Measurements from ENCODE around the gene KLHDC1. TPM values are rescaled to one million over a fixed set of nuclear protein-coding genes. Genes with fewer than 3 reads are reported as not detected.

The KLHDC1 gene, protein sequence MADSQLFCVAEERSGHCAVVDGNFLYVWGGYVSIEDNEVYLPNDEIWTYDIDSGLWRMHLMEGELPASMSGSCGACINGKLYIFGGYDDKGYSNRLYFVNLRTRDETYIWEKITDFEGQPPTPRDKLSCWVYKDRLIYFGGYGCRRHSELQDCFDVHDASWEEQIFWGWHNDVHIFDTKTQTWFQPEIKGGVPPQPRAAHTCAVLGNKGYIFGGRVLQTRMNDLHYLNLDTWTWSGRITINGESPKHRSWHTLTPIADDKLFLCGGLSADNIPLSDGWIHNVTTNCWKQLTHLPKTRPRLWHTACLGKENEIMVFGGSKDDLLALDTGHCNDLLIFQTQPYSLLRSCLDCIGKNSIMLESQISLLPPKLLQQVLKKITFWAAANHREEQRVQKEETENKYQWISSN
- total RNA-seq (11.7 and 13.7 TPM in 2 replicates), polyA plus RNA-seq (2.8 and 3.0 TPM in 2 replicates), polyA minus RNA-seq (3.9 and 5.4 TPM in 2 replicates)
- 9.2 TPM for total RNA-seq (2013)

DNA sequence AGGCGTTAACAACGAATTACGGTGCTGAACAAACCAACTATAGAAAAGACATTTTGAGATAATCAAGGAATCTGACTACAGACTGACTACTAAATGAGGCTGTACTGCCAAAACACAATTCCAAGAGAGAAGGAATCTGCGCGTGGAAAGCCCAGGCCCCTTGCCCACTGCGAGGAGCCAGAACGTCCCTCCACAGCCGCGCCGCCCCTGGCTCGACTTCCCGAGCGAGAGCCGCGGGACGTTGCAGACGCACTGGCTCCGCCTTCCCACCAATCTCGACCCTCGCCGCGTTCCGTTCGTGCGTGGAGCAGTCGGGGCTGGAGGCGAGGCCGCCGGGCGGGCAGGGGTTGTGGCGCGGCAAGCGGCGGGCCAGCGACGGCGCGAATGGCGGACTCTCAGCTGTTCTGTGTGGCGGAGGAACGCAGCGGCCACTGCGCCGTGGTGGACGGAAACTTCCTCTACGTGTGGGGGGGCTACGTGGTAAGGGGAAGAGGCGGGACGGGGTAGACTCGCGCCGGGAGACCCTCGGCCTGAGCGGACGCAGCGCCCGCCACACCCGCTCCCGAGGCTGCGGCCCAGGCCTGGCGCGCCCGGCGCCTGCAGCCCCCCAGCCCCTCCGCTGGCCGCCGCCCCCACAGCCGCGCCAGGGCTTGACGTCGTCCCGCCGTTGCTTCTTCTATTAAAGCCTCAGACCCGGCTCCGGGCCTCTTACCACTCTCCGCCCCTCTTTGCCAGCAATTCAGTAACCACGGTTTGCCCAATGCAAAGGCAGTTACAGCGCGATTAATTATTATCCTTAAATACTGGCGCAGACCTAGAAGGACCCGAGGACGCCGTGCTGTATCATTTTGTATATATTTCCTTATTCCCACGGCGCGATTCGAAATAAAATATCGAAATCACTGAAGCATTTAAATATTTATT lies at the start of gene KLHDC1:
KLHDC1 (plus strand) TSS at position 310 of the 924 bp plus-strand sequence; CDS start at position 385, 75 bp downstream.
- CTCF ChIA-PET: interaction anchor here (0.5 to 1.9 kb wide), 7 partner anchors 57 to 369 kb away, joined by 3 to 7 read pairs (median 4); partner anchors contain the start of genes MGAT2, NEMF and RPL36AL
- peak within 1 kb of the TSS; percentile 79 for H3K9ac ChIP-seq (ENCODE audit: low read length)
- Mint-ChIP-seq H3K27ac (peak within 1 kb of the TSS; percentile 87), H3K9me3 (ENCODE audit: insufficient read depth) (no peaks in the 10 kb centered on the region), H3K27me3 (no peaks in the 10 kb centered on the region), H3K4me1 (peaks cover 23% of the 10 kb centered on the region), H3K4me3 (peak within 1 kb of the TSS; percentile 92)
- peak within 1 kb of the TSS; percentile 96 for H2AFZ ChIP-seq (ENCODE audit: insufficient read depth, low read depth, low read length, poor library complexity, severe bottlenecking)
- ATAC-seq (ENCODE audit: low read depth): peak; percentile 78
- no peaks in the 10 kb centered on the region for H3K36me3 ChIP-seq (replicated peaks in 1 of 2; ENCODE audit: control extremely low read depth in 1 of 2, control insufficient read depth in 1 of 2, extremely low read depth in 1 of 2, insufficient read depth in 2 of 2, low read length in 1 of 2)
- DNase-seq: peak; percentile 85
- H3K4me2 ChIP-seq (replicated peaks; ENCODE audit: low read depth, low read length, poor library complexity, severe bottlenecking): peak within 1 kb of the TSS; percentile 70
- TF ChIP-seq, protein P1, sequence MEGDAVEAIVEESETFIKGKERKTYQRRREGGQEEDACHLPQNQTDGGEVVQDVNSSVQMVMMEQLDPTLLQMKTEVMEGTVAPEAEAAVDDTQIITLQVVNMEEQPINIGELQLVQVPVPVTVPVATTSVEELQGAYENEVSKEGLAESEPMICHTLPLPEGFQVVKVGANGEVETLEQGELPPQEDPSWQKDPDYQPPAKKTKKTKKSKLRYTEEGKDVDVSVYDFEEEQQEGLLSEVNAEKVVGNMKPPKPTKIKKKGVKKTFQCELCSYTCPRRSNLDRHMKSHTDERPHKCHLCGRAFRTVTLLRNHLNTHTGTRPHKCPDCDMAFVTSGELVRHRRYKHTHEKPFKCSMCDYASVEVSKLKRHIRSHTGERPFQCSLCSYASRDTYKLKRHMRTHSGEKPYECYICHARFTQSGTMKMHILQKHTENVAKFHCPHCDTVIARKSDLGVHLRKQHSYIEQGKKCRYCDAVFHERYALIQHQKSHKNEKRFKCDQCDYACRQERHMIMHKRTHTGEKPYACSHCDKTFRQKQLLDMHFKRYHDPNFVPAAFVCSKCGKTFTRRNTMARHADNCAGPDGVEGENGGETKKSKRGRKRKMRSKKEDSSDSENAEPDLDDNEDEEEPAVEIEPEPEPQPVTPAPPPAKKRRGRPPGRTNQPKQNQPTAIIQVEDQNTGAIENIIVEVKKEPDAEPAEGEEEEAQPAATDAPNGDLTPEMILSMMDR (IDR thresholded peaks at IDR 0.05): no peak
- no peak for TF ChIP-seq EZH2 (IDR thresholded peaks at IDR 0.05; ENCODE audit: borderline replicate concordance, insufficient read depth, low read depth, low read length, poor library complexity, severe bottlenecking)
- intact Hi-C loops (cut with micrococcal nuclease): loop anchor here (1.0 kb wide), 4 partner anchors 59 to 538 kb away; partner anchors contain the start of genes RPS29 and SOS2
- H3K4me3 ChIP-seq (ENCODE audit: control extremely low read depth in 1 of 5, extremely low read depth in 1 of 5, insufficient read depth in 1 of 5, low read depth in 2 of 5, low read length in 4 of 5): peak within 1 kb of the TSS; percentile 44 to 74 (median 72)
- no peaks in the 10 kb centered on the region for H3K9me3 ChIP-seq (ENCODE audit: control extremely low read depth in 1 of 3, control insufficient read depth in 2 of 3, insufficient read depth in 1 of 3, low read length in 2 of 3)
- H3K4me1 ChIP-seq (ENCODE audit: control insufficient read depth in 2 of 2, insufficient read depth in 2 of 2, low read length in 2 of 2): peaks cover 9 to 11% of the 10 kb centered on the region in 2 donors
- H3K27ac ChIP-seq (ENCODE audit: low read length in 2 of 2): peak within 1 kb of the TSS; percentile 47 to 83
- no peaks in the 10 kb centered on the region for H4K20me1 ChIP-seq (ENCODE audit: control insufficient read depth, insufficient read depth, low read length, poor library complexity, severe bottlenecking)
- under 1% methylated on average over 75 of the region's 88 CpGs for whole genome bisulfite sequencing (ENCODE audit: insufficient coverage)
- no peaks in the 10 kb centered on the region for H3K27me3 ChIP-seq (replicated peaks in 1 of 4; ENCODE audit: control extremely low read depth in 1 of 4, control insufficient read depth in 3 of 4, insufficient read depth in 4 of 4, low read length in 3 of 4)
- no peaks in the 10 kb centered on the region for H3K79me2 ChIP-seq (ENCODE audit: control insufficient read depth, insufficient read depth, low read length)
- POLR2A ChIA-PET: interaction anchor here (0.6 to 2.5 kb wide), 7 partner anchors 32 to 1585 kb away, joined by 3 to 12 read pairs (median 5); partner anchors contain the start of gene KLHDC2
